Osteoblast (primary cell): Measurements from ENCODE around the gene CKAP5. TPM values are rescaled to one million over a fixed set of nuclear protein-coding genes. Genes with fewer than 3 reads are reported as not detected.

Experiments
- DNase-seq: peaks from one replicate; pipeline ENCODE4 v3.0.0; 2011; ENCODE audit warnings: low spot score, mixed read lengths; ENCODE audit not compliant: insufficient read length; ENCODE audit errors: missing footprints
- H2AFZ ChIP-seq: 2 replicates; pipeline ENCODE4 v1.6.0; 2011; ENCODE audit warnings: mild to moderate bottlenecking, low read length
- H3K27ac ChIP-seq: 2 replicates; pipeline ENCODE4 v1.5.1; 2011; ENCODE audit warnings: mild to moderate bottlenecking, low read depth, low read length, moderate library complexity
- H3K27me3 ChIP-seq: 2 replicates; pipeline ENCODE4 v1.6.0; 2012; ENCODE audit warnings: mild to moderate bottlenecking, control low read depth, inconsistent platforms, low read length, moderate library complexity; ENCODE audit not compliant: insufficient read depth
- H3K36me3 ChIP-seq: 2 replicates; pipeline ENCODE4 v1.5.1; 2011; ENCODE audit warnings: mild to moderate bottlenecking, low read length, control low read depth, moderate library complexity; ENCODE audit not compliant: insufficient read depth
- H3K4me1 ChIP-seq: 2 replicates; pipeline ENCODE4 v1.5.1; 2011; ENCODE audit warnings: mild to moderate bottlenecking, low read length, control low read depth, moderate library complexity; ENCODE audit not compliant: insufficient read depth
- H3K4me2 ChIP-seq: 2 replicates; pipeline ENCODE4 v1.6.0; 2011; ENCODE audit warnings: mild to moderate bottlenecking, low read length; ENCODE audit not compliant: insufficient read depth
- H3K4me3 ChIP-seq: fragments of 200-600 bp; sonication (generic); 3 replicates; pipeline ENCODE4 v1.5.1; 2012; ENCODE audit warnings: mild to moderate bottlenecking, low read length, inconsistent platforms; ENCODE audit not compliant: insufficient read depth
- H3K79me2 ChIP-seq: 2 replicates; pipeline ENCODE4 v1.6.0; 2012; ENCODE audit warnings: mild to moderate bottlenecking, low read length, control low read depth, inconsistent platforms; ENCODE audit not compliant: insufficient read depth
- H3K9me3 ChIP-seq: 2 replicates; pipeline ENCODE4 v1.5.1; 2011; ENCODE audit warnings: low read depth, low read length, control low read depth
- H4K20me1 ChIP-seq: 2 replicates; pipeline ENCODE4 v1.6.0; 2012; ENCODE audit warnings: mild to moderate bottlenecking, low read length, control low read depth; ENCODE audit not compliant: insufficient read depth
- CTCF ChIP-seq: IDR thresholded peaks from 2 replicates; pipeline ENCODE4 v1.5.1; 2011; ENCODE audit warnings: mild to moderate bottlenecking, low read depth, low read length, moderate library complexity; ENCODE audit errors: extremely low read depth
- small RNA-seq: library from RNA; depleted of rRNA; stranded (forward); fragments of <200 nt; gene quantifications from one replicate; pipeline ENCODE3, GENCODE V24; 2012
- total RNA-seq: library from RNA; depleted of rRNA; stranded (reverse); fragments of >200 nt; gene quantifications from 2 replicates; pipeline ENCODE4 v1.2.3, GENCODE V29; 2012

The CKAP5 gene
- total RNA-seq, 1 donor, result 56.5 TPM

DNA sequence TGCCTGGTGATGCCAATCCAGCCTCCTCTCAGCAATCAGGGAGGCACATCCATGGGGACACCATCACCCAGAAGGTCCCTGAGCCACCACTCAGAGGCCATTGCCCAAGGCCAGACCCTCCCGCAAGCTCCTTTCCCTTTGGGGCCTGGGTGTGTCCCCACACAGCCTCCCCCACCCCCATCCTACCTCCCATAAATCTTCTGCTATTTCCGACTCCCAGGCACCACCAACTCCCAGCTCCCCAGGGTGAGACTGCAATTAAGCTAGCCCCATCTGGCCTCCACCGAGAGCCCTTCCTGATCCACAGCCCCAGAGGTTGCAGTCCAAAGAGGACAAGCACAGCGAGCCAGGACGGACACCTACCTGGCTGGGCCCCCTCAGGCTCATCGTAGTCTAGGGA lies 152.0 kb downstream of the CKAP5 start:
- H2AFZ ChIP-seq, result no peak overlapping the region
- peak overlapping the region; percentile 78 for H3K27ac ChIP-seq
- TF ChIP-seq CTCF, result no peak
- H3K79me2 ChIP-seq, result peaks cover 50% of the 10 kb centered on the region
- H3K27me3 ChIP-seq, result no peaks in the 10 kb centered on the region
- no peak for DNase-seq
- no peak overlapping the region for H3K4me2 ChIP-seq
- peaks cover 23% of the 10 kb centered on the region for H3K4me1 ChIP-seq
- peaks cover 35% of the 10 kb centered on the region for H3K36me3 ChIP-seq
- H3K4me3 ChIP-seq, result no peak overlapping the region
- H3K9me3 ChIP-seq, result no peaks in the 10 kb centered on the region
- H4K20me1 ChIP-seq, result peaks cover 16% of the 10 kb centered on the region

GRCh38 chr11:46693597-46694012 lies 152.5 kb downstream of the CKAP5 start:
- H3K4me1 ChIP-seq, result peaks cover 18% of the 10 kb centered on the region
- DNase-seq, result peak; percentile 88

More at GRCh38 chr11:46693597-46694012, 152.5 kb downstream of the CKAP5 start:
- peaks cover 45% of the 10 kb centered on the region for H3K79me2 ChIP-seq
- H3K4me2 ChIP-seq, result no peak overlapping the region
- no peak overlapping the region for H2AFZ ChIP-seq
- peak overlapping the region; percentile 78 for H3K27ac ChIP-seq
- no peaks in the 10 kb centered on the region for H3K27me3 ChIP-seq
- TF ChIP-seq CTCF, result no peak
- no peak overlapping the region for H3K4me3 ChIP-seq
- no peaks in the 10 kb centered on the region for H3K9me3 ChIP-seq
- peaks cover 35% of the 10 kb centered on the region for H3K36me3 ChIP-seq
- peaks cover 16% of the 10 kb centered on the region for H4K20me1 ChIP-seq

Small RNA genes within 50 kb of the gene (small RNA-seq; reads per million reads assigned to genes)
- gene MIR5582, result 7.4 reads per million, percentile 90 among the genes with 10 or more reads in this experiment
- gene RF00573, result not detected
- gene SNORD67, result 490 reads per million, percentile 98 among the genes with 10 or more reads in this experiment

Other genes starting within 250 kb of the CKAP5 start
- 5.8 and 6.2 TPM in 2 replicates for gene HARBI1, start 229.1 kb downstream of the CKAP5 start, total RNA-seq
- gene ATG13, start 228.7 kb downstream of the CKAP5 start, total RNA-seq, result 70.9 and 71.9 TPM in 2 replicates
- 88.3 and 100 TPM in 2 replicates for gene ARHGAP1, start 145.7 kb downstream of the CKAP5 start, total RNA-seq
- gene ZNF408, start 145.2 kb downstream of the CKAP5 start, total RNA-seq, result 16.2 and 16.3 TPM in 2 replicates
- gene F2, start 127.1 kb downstream of the CKAP5 start, total RNA-seq, result not detected in 2 replicates
- gene LRP4, start 72.3 kb upstream of the CKAP5 start, total RNA-seq, result 1.5 and 2.2 TPM in 2 replicates
- 27.1 and 31.5 TPM in 2 replicates for gene CSTPP1, start 90.5 kb upstream of the CKAP5 start, total RNA-seq